Stimulated activated CD4-positive, alpha-beta T cell treated with anti-CD3 and anti-CD28 coated beads, Interleukin-15, amount 100 ng/mL, for 24 hours (primary cell): ENCODE data around the gene RAD17.
A peak's percentile ranks its signal among the peaks of the same experiment; 100 is the strongest.
"Not testable (repeated sequence)": the region's sequence is repeated elsewhere in the genome, so short reads cannot be mapped to it uniquely, and the experiment has no call there.

Experiments
- DNase-seq: peaks from one replicate; pipeline ENCODE4 v3.0.0-alpha.2; 2020

RAD17 gene

DNA sequence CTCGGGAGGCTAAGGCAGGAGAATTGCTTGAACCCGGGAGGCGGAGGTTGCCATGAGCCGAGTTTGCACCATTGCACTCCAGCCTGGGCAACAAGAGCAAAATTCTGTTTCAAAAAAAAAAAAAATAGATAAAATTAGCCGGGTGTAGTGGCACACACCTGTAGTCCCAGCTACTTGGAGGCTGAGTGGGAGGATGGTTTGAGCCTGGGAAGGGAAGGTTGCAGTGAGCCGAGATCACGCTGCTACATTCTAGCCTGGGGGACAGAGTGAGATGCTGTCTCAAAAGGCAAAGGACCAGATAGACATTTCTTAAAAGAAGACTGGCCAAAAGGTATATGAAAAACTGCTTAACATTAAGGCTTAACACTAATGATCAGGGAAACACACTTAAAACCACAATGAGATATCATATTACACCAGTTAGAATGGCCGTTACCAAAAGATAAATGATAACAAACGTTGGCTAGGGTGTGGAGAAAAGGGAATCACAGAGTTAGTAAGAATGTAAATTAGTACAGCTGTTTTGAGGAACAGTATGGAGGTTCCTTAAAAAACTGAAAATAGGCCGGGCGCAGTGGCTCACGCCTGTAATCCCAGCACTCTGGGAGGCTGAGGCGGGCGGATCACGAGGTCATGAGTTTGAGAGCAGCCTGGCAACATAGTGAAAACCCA, 35.2 kb downstream of the RAD17 start:
- DNase-seq, result no peak

DNA sequence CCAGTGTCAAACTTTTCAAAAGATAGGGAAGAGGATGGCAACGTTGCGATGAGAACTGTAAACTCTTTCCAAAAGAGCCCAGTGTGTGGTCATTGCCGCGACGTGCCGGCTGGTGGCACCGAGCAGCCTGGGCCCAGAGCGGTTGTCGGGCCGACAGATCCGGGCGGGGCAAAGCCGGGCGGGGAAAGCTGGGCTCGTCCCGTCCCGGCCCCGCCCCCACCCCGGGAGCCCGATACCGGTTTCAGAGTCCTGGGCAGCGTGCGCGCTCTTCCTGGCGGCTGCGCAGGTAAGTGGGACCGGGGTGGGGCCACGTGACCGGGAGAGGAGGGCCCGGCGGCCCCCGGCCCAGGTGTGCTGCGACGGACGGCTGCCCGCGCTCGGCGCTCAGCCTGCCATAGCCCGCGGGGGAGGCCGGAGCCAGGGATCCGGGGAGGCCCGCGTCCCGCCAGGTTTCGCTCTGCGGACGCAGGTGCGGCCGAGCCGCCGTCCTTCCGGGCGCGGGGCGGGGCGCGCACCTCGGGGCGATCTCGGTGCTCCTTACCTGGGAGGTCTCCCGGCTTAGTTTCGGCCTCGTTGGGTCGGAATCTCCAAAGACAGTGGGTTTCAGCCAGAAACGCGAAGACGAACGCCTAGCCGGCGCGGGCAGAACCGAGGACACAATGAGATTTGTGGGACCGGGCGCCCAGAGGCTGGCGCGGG, 45.4 kb downstream of the RAD17 start, which contains the start of gene MARVELD2:
TSS of gene MARVELD2 (plus strand) at position 232 of the 699 bp plus-strand sequence. CDS start 4,270 bp downstream, outside the sequence.
- DNase-seq, result peak; percentile 72

DNA sequence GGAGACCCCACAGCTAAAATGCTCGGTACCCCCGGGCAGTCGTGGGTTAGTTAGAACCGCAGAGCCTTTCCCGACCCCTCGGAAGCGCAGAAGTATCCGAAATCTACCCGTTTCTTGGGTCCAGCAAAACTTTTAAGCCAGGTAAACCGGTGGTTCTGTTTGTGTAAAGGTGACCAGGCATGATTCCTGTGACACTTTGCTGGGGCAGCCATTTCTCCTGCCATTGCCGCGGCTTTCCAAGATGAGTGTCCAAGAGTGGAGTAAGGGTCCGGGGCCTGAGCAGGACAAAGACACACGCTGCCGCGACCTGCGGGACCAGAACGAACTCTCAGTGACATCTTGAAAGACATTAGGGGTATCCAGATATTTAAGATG, 46.0 kb downstream of the RAD17 start:
- DNase-seq, result no peak

DNA sequence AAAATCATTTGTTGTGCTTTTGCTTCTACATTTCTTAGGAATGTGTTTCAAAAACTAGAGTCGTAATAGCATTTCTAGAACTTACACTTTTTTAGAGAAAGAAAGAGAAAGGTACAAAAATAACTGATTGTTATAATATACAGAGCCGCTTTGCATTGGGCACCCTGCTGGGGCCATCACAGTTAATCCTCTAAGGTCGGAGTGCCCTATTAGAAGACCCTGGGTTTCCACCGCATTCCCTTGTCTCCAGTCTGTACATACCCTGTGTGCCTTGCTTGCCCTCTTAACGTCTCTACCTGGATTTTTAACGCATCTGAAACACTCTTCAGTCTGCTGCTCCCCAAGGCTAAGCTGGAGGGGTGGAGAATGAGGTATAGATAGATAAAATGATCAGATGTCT, 46.6 kb downstream of the RAD17 start:
- no peak for DNase-seq

DNA sequence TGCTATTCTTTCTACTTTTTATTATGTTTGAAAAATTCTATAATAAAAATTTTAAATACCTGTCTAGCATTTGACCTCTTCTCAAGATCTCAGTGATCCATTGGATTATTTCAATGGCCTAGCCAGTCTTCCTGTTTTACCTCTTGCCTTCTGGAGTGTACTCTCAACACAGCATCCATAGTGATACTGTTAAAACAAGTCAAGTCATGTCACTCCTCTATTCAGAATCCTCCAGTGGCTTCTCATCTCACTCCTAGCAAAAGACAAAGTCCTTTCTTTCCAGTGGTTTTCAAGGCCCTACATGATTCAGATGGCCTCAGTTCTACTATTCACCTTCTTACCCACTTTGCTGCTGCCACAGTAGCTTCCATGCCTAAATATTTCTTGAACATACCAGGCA, 47.1 kb downstream of the RAD17 start:
- DNase-seq, result no peak

DNA sequence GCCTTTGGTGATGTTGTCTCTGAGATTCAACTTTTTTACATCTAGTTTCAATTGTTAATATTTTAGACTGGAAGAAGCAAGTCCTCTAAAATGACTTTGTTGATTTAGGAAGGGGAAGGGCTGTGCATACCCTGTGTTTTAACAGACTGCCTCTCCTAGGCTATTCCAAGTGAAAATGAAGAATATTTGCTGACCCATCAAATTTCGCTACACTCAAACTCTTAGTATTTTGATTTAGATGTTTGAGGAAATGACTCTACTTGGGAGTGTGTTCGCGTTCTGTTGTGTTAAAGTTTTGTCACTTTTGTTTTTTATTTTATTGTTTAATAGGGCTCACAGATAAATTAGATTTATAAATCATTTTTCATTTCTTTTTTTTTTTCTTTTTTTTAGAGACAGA, 48.9 kb downstream of the RAD17 start:
- no peak for DNase-seq

DNA sequence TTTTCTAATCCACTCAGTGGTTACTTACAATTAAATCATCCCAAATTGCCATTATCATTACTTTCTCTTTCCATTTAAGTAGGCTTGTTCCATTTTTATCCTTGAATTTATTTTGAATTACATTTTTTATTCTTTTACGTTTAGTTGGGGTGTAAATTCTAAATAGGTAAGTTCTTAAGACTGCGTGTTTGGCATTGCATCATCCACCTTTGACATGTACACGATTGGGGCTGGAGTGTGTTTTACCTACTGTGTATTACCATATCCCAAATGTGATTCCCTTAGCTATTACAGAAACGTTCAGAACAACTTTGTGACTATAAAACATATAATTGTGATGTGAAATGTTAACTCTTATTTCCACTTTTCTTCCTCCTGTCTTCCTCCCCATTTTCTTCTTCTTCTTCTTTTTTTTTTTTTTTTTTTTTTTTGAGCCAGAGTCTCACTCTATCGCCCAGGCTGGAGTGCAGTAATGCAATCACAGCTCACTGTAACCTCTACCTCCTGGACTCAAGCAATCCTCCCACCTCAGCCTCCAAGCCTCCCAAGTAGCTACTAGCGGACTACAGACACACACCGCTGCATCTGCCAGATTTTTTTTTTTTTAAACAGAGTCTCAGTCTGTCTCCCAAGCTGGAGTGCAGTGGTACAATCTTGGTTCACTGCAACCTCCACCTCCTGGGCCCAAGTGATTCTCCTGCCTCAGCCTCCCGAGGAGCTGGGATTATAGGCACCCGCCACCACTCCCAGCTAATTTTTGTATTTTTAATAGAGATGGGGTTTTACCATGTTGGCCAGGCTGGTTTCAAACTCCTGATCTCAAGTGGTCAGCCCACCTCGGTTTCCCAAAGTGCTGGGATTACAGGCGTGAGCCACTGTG, 62.0 kb downstream of the RAD17 start:
- DNase-seq, result no peak

DNA sequence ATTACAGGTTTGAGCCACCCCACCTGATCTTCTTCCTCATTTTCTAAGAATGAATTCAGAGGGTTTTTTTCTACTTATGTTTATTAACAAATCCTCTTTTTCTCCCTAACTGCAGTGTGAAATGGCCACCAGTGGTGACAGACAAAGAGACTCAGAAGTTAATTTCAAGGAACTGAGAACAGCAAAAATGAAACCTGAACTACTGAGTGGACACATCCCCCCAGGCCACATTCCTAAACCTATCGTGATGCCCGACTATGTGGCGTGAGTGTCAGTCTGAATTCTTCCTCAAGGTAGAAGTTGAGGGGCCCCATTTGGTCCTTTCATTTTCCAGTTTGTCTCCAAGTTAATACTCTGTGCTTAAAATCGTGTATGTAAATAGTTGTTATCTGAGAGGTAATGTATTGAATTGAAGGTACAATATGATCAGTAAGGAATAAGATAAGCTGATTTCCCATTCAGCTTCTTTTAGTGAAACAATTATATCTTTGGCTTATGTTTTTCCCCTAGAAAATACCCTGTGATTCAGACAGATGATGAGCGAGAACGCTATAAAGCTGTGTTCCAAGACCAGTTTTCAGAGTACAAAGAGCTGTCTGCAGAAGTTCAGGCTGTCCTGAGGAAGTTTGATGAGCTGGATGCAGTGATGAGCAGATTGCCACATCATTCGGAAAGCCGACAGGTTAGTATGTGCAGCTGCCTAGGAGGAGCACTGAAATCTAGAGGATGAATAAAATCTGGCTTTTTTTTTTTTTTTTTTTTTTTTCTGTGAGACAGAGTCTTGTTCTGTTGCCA, 63.0 kb downstream of the RAD17 start:
- DNase-seq, result no peak

DNA sequence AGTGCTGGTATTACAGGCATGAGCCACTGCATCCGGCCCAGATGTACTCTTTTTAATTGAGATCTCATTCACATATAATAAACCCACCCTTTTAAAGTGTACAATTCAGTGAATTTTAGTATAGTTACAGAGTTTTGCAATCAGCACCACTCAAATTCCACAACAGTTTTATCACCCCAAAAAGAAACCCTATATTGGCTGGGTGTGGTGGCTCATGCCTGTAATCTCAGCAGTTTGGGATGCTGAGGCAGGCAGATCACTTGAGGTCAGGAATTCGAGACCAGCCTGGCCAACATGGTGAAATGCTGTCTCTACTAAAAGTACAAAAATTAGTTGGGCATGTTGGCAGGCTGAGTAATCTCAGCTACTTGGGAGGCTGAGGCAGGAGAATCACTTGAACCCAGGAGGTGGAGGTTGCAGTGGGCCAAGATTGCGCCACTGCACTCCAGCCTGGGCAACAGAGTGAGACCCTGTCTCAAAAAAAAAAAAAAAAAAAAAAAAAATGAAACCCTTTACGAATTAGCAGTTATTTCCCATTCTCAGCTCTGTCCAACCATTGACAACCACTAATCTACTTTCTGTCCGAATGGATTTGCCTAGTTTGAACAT, 65.8 kb downstream of the RAD17 start:
- DNase-seq, result not testable (repeated sequence)

DNA sequence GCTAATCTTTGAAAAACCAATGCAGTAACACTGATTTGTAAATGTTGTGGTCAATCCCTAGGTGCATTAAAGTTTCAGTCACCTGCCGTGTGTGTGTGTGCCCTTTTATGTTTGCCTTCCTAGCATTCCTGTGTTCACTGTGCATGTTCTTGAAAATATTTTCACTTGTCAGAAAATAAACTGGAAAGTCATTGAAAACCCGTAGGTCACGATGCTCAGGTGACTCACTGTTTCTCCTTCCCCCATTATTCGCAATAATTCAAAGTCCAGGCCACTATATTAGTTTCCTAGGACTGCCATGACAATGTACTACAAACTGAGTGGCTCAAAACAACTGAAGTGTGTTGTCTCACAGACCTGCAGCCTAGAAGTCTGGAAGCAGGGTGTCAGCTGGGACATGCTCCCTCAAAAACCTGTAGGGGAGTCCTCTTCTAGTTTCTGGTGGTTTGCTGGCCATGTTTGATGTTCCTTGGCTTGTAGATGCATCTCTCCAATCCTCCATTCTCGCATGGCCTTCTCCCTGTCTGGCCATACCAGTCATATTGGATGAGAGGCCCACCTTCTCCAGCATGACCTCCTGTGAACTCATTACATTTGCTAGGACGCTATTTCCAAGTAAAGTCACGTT, 74.6 kb downstream of the RAD17 start:
- DNase-seq, result no peak

DNA sequence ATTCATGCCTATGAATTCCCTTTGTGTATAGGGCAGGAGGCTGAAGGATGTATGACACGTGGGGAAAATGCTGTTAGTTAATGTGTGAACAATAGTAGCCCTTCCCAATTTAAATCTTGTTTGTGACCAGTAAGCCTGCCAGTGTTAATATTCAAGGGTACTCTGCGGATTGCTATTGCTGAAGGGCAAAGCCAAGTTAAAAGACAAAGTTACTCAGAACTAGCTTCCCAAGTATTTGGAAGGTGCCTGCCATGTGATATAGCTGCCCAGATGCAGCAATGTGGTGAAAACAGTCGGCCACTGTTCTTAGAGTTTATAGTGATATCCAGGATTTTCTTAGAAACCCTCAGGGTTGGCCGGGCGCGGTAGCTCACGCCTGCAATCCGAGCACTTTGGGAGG, 79.9 kb downstream of the RAD17 start:
- DNase-seq, result no peak

DNA sequence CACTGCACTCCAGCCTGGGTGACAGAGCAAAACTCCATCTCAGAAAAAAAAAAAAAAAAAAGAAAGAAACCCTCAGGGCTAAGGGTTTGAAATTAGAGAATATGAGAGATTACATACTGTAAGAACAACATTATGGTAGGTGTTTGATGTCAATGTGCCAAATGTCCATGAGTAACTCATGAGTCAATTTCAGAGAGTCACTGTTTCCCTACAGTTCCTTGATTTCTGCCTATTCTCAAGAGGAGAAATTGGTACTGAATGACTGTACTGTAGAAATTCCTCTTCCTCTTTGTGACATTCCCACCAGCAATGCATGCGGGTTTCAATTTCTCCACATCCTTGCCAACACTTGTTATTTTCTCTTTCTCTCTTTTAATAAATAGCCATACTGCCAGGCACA, 80.5 kb downstream of the RAD17 start:
- no peak for DNase-seq

DNA sequence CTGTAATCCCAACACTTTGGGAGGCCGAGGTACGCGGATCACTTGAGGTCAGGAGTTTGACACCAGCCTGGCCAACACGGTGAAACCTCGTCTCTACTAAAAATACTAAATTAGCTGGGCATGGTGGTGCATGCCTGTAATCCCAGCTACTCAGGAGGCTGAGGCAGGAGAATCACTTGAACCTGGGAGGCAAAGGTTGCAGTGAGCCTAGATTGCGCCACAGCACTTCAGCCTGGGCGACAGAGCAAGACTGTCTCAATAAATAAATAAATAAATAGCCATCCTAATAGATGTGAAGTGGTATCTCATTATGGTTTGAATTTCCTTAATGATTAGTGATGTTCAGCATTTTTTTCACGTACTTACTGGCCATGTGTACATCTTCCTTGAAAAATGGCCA, 80.9 kb downstream of the RAD17 start:
- DNase-seq, result not testable (repeated sequence)

DNA sequence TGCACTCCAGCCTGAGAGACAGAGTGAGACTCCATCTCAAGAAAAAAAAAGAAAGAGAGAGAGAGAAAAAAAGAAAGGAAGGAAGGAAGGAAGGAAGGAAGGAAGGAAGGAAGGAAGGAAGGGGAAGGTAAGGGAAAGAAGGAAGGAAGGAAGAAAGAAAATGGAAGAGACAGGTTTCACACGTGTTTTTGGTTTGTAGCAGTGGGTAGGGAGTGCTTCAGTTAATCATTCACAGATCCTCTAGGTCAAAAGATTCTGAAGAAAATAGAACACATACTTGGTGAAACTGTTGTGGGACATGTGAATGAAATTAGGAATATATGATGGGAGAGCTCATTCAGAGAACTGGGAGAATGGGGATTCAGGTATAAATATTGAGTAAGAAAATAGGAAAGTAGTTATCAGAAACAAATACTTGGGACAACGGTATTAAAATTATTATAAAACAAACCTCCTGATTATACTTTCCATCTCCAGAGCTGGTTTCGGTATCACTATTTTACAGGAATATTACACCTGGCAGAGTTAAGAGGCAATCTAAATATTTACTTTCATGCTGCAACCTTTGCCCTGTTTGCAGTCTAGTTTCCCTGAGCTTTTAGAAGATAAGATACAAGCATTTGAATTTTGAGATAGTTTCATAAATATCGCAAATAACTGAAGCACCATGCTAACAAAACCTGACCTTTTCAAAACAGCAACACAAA, 82.5 kb downstream of the RAD17 start:
- no peak for DNase-seq

DNA sequence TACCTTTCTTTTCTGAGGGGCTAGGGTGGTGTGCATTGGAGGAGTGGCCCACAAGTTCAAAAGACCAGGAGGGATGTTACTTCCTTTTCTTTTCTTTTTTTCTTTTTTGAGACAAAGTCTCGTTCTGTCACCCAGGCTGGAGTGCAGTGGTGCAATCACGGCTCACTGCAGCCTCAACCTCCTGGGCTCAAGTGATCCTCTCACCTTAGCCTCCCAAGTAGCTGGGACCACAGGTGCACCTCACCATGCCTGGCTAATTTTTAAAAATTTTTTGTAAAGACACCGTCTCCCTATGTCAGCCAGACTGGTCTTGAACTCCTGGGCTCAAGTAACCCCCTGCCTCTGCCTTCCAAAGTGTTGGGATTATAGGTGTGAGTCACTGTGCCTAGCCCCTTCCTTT, 83.9 kb downstream of the RAD17 start:
- not testable (repeated sequence) for DNase-seq

DNA sequence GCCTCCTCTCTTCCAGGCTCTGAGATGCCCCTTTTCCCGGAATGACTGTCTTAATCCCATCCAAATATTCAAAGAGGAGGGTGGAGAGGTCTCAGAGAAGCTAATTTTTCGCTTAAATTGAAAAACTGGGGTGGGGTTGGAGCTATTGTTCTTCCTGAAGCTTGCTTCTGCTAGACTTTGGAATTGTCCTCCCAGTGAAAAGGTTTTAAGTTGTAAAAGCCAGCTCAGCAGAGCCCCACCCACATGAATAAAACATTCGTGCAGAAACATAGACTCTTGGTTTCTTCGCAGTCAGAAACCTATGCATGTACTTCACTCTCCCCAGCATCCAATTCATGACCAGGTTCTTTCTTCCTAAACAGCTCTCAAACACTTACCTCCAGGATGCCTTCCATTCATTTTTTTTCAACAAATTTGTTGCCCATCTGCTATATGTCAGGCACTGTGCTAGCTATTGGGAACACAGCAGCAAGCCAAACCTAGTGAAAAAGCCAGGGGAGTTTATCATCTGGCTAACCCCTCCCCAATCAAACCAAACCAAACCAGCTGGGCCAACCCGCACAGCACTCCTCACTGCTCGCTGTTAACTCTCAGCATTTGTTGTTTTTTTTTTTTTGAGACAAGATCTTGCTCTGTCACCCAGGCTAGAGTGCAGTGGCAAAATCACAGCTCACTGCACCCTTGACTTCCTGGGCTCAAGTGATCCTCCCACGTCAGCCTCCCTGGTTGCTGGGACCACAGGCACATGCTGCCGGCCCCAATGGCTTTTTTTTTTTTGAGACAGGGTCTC, 85.0 kb downstream of the RAD17 start:
- DNase-seq, result no peak

DNA sequence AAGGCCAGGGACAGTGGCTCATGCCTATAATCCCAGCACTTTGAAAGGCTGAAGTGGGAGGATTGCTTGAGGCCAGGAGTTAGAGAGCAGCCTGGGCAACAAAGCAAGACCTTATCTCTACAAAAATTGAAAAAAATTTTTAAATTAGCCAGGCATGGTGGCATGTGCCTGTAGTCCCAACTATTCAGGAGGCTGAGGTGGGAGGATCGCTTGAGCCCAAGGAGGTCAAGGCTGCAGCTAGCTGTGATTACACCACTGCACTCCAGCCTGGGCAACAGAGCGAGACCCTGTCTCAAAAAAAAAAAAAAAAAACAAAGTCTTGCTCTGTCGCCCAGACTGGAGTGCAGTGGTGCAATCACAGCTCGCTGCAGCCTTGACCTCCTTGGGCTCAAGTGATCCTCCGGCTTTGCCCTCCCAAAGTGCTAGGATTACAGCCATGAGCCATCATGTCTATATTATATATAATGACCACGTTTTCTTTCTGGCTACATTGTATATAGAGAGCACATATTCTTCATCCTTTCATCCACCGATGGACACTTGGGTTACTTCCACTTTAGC, 85.9 kb downstream of the RAD17 start:
- DNase-seq, result not testable (repeated sequence)

DNA sequence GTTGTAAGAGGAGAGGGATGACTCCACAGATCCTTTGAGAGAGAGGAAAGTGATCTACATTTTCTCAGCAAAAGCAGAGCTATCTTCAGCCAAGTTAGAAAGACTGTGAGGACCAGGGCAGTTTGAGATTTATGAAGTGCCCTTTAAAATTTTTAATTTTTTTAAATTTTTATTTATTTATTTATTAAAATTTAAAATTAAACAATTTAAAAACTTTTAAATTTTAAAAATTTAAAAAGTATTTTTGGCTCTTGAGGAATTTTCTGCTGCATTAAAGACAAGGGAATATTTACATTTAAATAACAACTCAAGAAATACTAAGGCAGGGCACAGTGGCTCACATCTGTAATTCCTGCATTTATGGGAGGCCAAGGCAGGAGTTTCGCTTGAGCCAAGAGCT, 92.6 kb downstream of the RAD17 start:
- no peak for DNase-seq
